Ishikawa (cell line): ENCODE data around the gene MANEAL.
A peak's percentile ranks its signal among the peaks of the same experiment; 100 is the strongest.

ENCODE experiments used
- CEBPB ChIP-seq: IDR thresholded peaks from 2 replicates; pipeline ENCODE4 v1.6.1; 2012
- CREB1 ChIP-seq: IDR thresholded peaks from 2 replicates; pipeline ENCODE4 v1.6.1; 2012; ENCODE audit warnings: low read depth
- EGR1 ChIP-seq: IDR thresholded peaks from 2 replicates; pipeline ENCODE4 v1.6.1; 2012
- EP300 ChIP-seq: IDR thresholded peaks from 2 replicates; pipeline ENCODE4 v1.6.1; 2012; ENCODE audit warnings: borderline replicate concordance
- FOXM1 ChIP-seq: IDR thresholded peaks from 2 replicates; pipeline ENCODE4 v1.6.1; 2012; ENCODE audit warnings: low read depth, borderline replicate concordance
- NFIC ChIP-seq: IDR thresholded peaks from 2 replicates; pipeline ENCODE4 v1.6.1; 2012
- RAD21 ChIP-seq: IDR thresholded peaks from 2 replicates; pipeline ENCODE4 v1.6.1; 2012; ENCODE audit warnings: low read depth
- TAF1 ChIP-seq: IDR thresholded peaks from 2 replicates; pipeline ENCODE4 v1.6.1; 2012; ENCODE audit warnings: low read depth, mild to moderate bottlenecking
- TCF12 ChIP-seq: IDR thresholded peaks from 2 replicates; pipeline ENCODE4 v1.6.1; 2012; ENCODE audit warnings: low read depth
- TEAD4 ChIP-seq: IDR thresholded peaks from 2 replicates; pipeline ENCODE4 v1.6.1; 2012
- YY1 ChIP-seq: IDR thresholded peaks from 2 replicates; pipeline ENCODE4 v1.6.1; 2012; ENCODE audit warnings: low read depth
- ZBTB7A ChIP-seq: IDR thresholded peaks from 2 replicates; pipeline ENCODE4 v1.6.1; 2012; ENCODE audit warnings: low read depth
- TF ChIP-seq, protein P1 (sequence below): IDR thresholded peaks from 2 replicates; pipeline ENCODE4 v1.6.1; 2012
- TF ChIP-seq, protein P2 (sequence below): IDR thresholded peaks from 2 replicates; pipeline ENCODE4 v1.6.1; 2012; ENCODE audit warnings: low read depth, mild to moderate bottlenecking
- TF ChIP-seq, protein P3 (sequence below): IDR thresholded peaks from 2 replicates; pipeline ENCODE4 v1.6.1; 2012

Gene MANEAL

DNA sequence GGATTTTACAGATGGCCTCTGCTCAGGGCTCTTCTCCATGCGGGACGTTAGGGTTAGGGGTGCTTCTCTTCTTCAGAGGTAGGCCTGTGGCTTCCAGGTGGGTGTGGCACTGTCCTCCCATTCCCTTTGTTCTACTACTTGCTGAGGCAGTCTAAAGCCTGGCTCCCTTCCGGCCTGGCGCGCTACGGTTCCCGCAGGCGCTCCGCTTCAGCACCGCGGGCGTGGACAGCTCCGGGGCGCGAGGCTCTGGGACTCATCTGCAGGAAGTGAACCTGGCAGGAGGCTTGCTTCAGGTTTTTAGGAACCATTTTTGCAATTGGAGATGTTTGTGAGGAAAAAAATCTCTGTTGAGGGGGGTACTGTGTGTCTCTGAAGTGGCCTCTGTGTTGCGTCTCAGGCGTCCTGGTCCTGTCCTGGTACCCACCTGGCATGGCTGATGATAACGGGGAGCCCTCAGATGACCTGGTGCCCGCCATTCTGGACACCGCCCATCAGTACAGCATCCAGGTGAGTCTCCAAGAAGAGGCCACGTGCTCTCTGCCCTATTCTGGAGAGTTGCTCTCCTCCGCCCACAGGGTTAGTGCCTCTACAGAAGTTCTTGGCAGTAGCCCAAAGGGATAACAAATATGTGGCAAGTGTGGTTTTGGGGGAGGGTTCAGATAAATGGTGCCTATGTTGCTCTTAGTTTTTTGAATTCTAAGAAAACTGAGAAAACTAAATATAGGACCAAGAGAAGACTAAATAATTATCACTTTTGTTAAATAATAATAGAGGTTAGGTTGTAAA is 1.9 kb downstream of the MANEAL start:
- TF ChIP-seq, protein P1, sequence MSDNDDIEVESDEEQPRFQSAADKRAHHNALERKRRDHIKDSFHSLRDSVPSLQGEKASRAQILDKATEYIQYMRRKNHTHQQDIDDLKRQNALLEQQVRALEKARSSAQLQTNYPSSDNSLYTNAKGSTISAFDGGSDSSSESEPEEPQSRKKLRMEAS = peak; percentile 92
- no peak for TF ChIP-seq EP300
- TF ChIP-seq, protein P2, sequence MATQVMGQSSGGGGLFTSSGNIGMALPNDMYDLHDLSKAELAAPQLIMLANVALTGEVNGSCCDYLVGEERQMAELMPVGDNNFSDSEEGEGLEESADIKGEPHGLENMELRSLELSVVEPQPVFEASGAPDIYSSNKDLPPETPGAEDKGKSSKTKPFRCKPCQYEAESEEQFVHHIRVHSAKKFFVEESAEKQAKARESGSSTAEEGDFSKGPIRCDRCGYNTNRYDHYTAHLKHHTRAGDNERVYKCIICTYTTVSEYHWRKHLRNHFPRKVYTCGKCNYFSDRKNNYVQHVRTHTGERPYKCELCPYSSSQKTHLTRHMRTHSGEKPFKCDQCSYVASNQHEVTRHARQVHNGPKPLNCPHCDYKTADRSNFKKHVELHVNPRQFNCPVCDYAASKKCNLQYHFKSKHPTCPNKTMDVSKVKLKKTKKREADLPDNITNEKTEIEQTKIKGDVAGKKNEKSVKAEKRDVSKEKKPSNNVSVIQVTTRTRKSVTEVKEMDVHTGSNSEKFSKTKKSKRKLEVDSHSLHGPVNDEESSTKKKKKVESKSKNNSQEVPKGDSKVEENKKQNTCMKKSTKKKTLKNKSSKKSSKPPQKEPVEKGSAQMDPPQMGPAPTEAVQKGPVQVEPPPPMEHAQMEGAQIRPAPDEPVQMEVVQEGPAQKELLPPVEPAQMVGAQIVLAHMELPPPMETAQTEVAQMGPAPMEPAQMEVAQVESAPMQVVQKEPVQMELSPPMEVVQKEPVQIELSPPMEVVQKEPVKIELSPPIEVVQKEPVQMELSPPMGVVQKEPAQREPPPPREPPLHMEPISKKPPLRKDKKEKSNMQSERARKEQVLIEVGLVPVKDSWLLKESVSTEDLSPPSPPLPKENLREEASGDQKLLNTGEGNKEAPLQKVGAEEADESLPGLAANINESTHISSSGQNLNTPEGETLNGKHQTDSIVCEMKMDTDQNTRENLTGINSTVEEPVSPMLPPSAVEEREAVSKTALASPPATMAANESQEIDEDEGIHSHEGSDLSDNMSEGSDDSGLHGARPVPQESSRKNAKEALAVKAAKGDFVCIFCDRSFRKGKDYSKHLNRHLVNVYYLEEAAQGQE = peak; percentile 100
- TF ChIP-seq TCF12 = 0 out of 2 replicates have a peak, but pooled peaks have one; percentile 0
- TF ChIP-seq EGR1 = no peak
- TF ChIP-seq TAF1 = no peak
- no peak for TF ChIP-seq NFIC
- TF ChIP-seq RAD21 = peak; percentile 12; the same call in 1 of the 2 replicates
- TF ChIP-seq CEBPB = no peak
- TF ChIP-seq, protein P3, sequence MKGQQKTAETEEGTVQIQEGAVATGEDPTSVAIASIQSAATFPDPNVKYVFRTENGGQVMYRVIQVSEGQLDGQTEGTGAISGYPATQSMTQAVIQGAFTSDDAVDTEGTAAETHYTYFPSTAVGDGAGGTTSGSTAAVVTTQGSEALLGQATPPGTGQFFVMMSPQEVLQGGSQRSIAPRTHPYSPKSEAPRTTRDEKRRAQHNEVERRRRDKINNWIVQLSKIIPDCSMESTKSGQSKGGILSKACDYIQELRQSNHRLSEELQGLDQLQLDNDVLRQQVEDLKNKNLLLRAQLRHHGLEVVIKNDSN = no peak
- TF ChIP-seq TEAD4 = peak; percentile 51; the same call in 1 of the 2 replicates
- TF ChIP-seq FOXM1 = no peak
- peak; percentile 48; the same call in 1 of the 2 replicates for TF ChIP-seq YY1
- no peak for TF ChIP-seq ZBTB7A
- TF ChIP-seq CREB1 = no peak

DNA sequence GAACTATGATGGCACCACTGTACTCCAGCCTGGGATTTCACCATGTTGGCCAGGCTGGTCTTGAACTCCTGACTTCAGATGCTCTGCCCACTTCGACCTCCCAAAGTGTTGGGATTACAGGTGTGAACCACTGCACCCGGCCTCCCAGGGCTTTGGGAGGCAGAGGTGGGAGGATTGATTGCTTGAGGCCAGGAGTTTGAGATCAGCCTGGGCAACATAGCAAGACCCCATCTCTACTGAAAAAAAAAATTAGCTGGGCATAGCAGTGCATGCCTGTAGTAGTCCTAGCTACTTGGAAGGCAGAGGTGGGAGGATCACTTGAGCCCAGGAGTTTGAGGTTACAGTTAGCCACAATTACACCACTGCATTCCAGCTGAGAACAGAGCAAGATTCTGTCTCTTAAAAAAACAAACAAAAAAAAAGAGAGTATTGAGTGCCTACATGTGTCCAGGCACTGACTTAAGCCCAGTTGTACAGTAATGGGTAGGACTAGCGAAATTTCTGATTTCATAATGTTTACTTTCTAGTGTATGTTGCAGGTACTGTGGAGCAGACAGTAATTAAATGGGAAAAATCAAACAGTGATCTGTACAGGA is 4.2 kb downstream of the MANEAL start:
- TF ChIP-seq, protein P3 = no peak
- TF ChIP-seq, protein P1 = no peak
- TF ChIP-seq EP300 (no peak), YY1 (no peak), TCF12 (no peak), ZBTB7A (no peak), RAD21 (no peak), TEAD4 (no peak), EGR1 (no peak), TAF1 (no peak), NFIC (no peak), FOXM1 (no peak), CEBPB (no peak)
- TF ChIP-seq, protein P2 = no peak

DNA sequence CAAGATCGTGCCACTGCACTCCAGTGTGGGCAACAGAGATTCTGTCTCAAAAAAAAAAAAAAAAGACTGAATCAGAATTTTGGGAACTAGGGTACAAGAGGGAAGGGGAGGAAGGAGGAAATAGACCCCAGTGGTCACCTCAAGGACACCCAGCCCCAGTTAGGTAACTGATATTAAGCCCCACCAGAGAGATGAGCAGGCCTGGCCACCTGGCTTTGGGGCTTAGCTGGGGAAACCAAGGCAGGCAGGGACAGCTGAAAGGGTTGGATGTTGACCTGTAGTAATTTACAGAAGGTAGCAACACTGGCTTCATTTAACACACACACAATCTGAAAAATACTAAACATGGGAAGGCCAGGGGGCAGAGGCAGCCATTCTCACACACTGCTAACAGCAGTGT is 8.8 kb downstream of the MANEAL start:
- TF ChIP-seq, protein P1 = no peak

DNA sequence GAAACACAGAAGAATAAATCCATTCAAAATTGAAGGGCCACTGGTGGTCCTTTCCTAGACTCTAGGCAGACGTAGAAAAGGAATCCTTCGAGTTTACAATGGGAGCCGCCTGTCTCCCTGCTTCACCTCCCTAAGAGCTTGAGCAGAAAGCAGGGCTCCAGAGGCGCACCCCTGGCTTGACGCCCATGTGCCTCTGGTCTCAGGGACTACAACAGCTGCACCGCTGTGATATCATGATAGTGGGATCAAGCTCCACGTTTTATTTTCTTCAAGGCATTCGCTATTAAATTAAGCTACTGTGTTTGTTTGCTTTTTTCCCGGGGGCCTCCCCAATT is 13.5 kb downstream of the MANEAL start:
- TF ChIP-seq EP300 (no peak), NFIC (no peak), FOXM1 (no peak)
- TF ChIP-seq, protein P2 = no peak
